Prostate gland (tissue), 2 donors: Measurements from ENCODE around the gene LDLRAD4. TPM values are rescaled to one million over a fixed set of nuclear protein-coding genes. Genes with fewer than 3 reads are reported as not detected.
A peak's percentile ranks its signal among the peaks of the same experiment; 100 is the strongest.

ENCODE experiments used
- DNase-seq: peaks from one replicate; pipeline ENCODE4 v3.0.0-alpha.2; 2019; ENCODE audit warnings: low spot score
- H3K27ac ChIP-seq, 2 donors: fragments of 200-600 bp; sonication (generic); 2 replicates each; pipeline ENCODE4 v1.5.1; 2017 to 2019
- H3K27me3 ChIP-seq: fragments of 200-600 bp; sonication (generic); replicated peaks from 2 replicates; pipeline ENCODE4 v1.5.1; 2019; ENCODE audit not compliant: insufficient read depth
- H3K36me3 ChIP-seq, 2 donors: fragments of 200-600 bp; sonication (generic); 1 replicate in 1 of 2; 2 replicates in 1 of 2; pipeline versions ENCODE4 v1.5.1 to v1.8.1; 2017 to 2019
- H3K4me1 ChIP-seq: fragments of 200-600 bp; sonication (generic); replicated peaks from 2 replicates; pipeline ENCODE4 v1.5.1; 2019
- H3K4me3 ChIP-seq, 2 donors: fragments of 200-600 bp; sonication (generic); 2 replicates each; pipeline ENCODE4 v1.5.1; 2017 to 2019
- H3K9me3 ChIP-seq: fragments of 200-600 bp; sonication (generic); 2 replicates; pipeline ENCODE4 v1.5.1; 2017
- CTCF ChIP-seq, 4 experiments: fragments of 200-600 bp in 2 of 4; fragments of 450-650 bp in 2 of 4; sonication (generic) in 2 of 4; IDR thresholded peaks; 1 replicate in 3 of 4; 2 replicates in 1 of 4; pipeline ENCODE4 v1.5.1; 2016 to 2019; ENCODE audit warnings: antibody characterized with exemption in 4 of 4, mild to moderate bottlenecking in 2 of 4, moderate library complexity in 2 of 4
- POLR2A ChIP-seq: fragments of 450-650 bp; IDR thresholded peaks from one replicate; pipeline ENCODE4 v1.6.1; 2016; ENCODE audit warnings: antibody characterized with exemption, mild to moderate bottlenecking
- POLR2AphosphoS5 ChIP-seq: sonication (generic); formaldehyde crosslinking; IDR thresholded peaks from one replicate; pipeline ENCODE4 v1.6.1; 2017; ENCODE audit warnings: antibody characterized with exemption
- WGBS: methylation state at CpG from one replicate; pipeline ENCODE4 v1.1.5; 2018; 5-methylcytosine and 5-hydroxymethylcytosine counted together
- intact Hi-C: fragments of 100-400 bp; cut with DNase I; formaldehyde crosslinking; loops from one replicate; pipeline ENCODE4 v1.14.2; 2022
- total RNA-seq, 2 donors: library from RNA; depleted of rRNA; stranded (reverse); fragments of >200 nt; gene quantifications; one replicate each; pipeline ENCODE4 v1.1.0, GENCODE V29; 2016

Gene LDLRAD4
- total RNA-seq, 2 donors from 2014 or later: 59.9 to 107 TPM

- Histone ChIP-seq H3K4me1 (peaks cover 12% of the 10 kb centered on the region), H3K4me3 (no peak overlapping the region), H3K36me3 (no peaks in the 10 kb centered on the region), H3K9me3 (no peaks in the 10 kb centered on the region), H3K27me3 (no peaks in the 10 kb centered on the region), H3K27ac (peak overlapping the region in 1 of 2 donors; percentile 26)
- no peak for TF ChIP-seq POLR2AphosphoS5
- TF ChIP-seq POLR2A: no peak
- TF ChIP-seq CTCF (IDR thresholded peaks at IDR 0.05): no peak
- DNase-seq: no peak
- 91% methylated on average over 28 of the region's 28 CpGs for WGBS
- intact Hi-C loops: no loop called here
Observed at GRCh38 chr18:13550418-13551304, 332.1 kb downstream of the LDLRAD4 start.

- no peak for TF ChIP-seq POLR2AphosphoS5
- no peak for TF ChIP-seq POLR2A
- no peaks in the 10 kb centered on the region for H3K27me3 ChIP-seq
- H3K4me3 ChIP-seq: no peak overlapping the region
- intact Hi-C loops: no loop called here
- H3K36me3 ChIP-seq: no peaks in the 10 kb centered on the region
- DNase-seq: no peak
- peak overlapping the region in 1 of 2 donors; percentile 13 for H3K27ac ChIP-seq
- 43% methylated on average over 5 of the region's 5 CpGs for WGBS
- peaks cover 12% of the 10 kb centered on the region for H3K4me1 ChIP-seq
- no peaks in the 10 kb centered on the region for H3K9me3 ChIP-seq
Observed at GRCh38 chr18:13551305-13551603, 332.7 kb downstream of the LDLRAD4 start.

- 74% methylated on average over 13 of the region's 13 CpGs for WGBS
- no peak for DNase-seq
- H3K4me3 ChIP-seq: no peak overlapping the region
- peaks cover 12% of the 10 kb centered on the region for H3K4me1 ChIP-seq
- no peak overlapping the region for H3K27ac ChIP-seq
- H3K27me3 ChIP-seq: no peaks in the 10 kb centered on the region
- H3K36me3 ChIP-seq: no peaks in the 10 kb centered on the region
- no peaks in the 10 kb centered on the region for H3K9me3 ChIP-seq
- intact Hi-C loops: no loop called here
- no peak for TF ChIP-seq POLR2A
- no peak for TF ChIP-seq CTCF (IDR thresholded peaks at IDR 0.05)
- TF ChIP-seq POLR2AphosphoS5: no peak
Observed at GRCh38 chr18:13551841-13552733, 333.5 kb downstream of the LDLRAD4 start.

GRCh38 chr18:13553449-13553848 is 334.9 kb downstream of the LDLRAD4 start:
- WGBS: 78% methylated on average over 9 of the region's 9 CpGs
- Histone ChIP-seq H3K27me3 (no peaks in the 10 kb centered on the region), H3K36me3 (no peaks in the 10 kb centered on the region), H3K27ac (no peak overlapping the region), H3K9me3 (no peaks in the 10 kb centered on the region), H3K4me3 (no peak overlapping the region), H3K4me1 (peaks cover 9% of the 10 kb centered on the region)
- intact Hi-C loops: no loop called here
- no peak for DNase-seq
- no peak for TF ChIP-seq POLR2A
- no peak for TF ChIP-seq CTCF (IDR thresholded peaks at IDR 0.05)
- TF ChIP-seq POLR2AphosphoS5: no peak

GRCh38 chr18:13555192-13555591 is 336.6 kb downstream of the LDLRAD4 start:
- H3K27ac ChIP-seq: no peak overlapping the region
- no peaks in the 10 kb centered on the region for H3K36me3 ChIP-seq
- no peak for DNase-seq
- no peak overlapping the region for H3K4me3 ChIP-seq
- TF ChIP-seq POLR2A (no peak), CTCF (IDR thresholded peaks at IDR 0.05) (no peak), POLR2AphosphoS5 (no peak)
- no peaks in the 10 kb centered on the region for H3K27me3 ChIP-seq
- no peaks in the 10 kb centered on the region for H3K9me3 ChIP-seq
- H3K4me1 ChIP-seq: peaks cover 4% of the 10 kb centered on the region
- intact Hi-C loops: loop anchor here (5.0 kb wide), 1 partner anchor 172 kb away; the partner anchor contains the start of genes FAM210A and RNMT
- WGBS: 87% methylated on average over 2 of the region's 2 CpGs
